Stimulated activated CD4-positive, alpha-beta T cell treated with anti-CD3 and anti-CD28 coated beads, Interleukin-2, amount 100 ng/mL, for 24 hours (primary cell): ENCODE data around the gene CPLX4.
"Not testable (repeated sequence)": the region's sequence is repeated elsewhere in the genome, so short reads cannot be mapped to it uniquely, and the experiment has no call there.

Experiments
- DNase-seq, 2 donors: peaks; one replicate each; pipeline ENCODE4 v3.0.0-alpha.2; 2020

Gene CPLX4

GRCh38 chr18:59268721-59269562, 49.5 kb downstream of the CPLX4 start:
- peak in 1 of 2 donors; percentile 72 for DNase-seq

GRCh38 chr18:59268127-59268720, 50.2 kb downstream of the CPLX4 start:
- DNase-seq, result no peak

DNA sequence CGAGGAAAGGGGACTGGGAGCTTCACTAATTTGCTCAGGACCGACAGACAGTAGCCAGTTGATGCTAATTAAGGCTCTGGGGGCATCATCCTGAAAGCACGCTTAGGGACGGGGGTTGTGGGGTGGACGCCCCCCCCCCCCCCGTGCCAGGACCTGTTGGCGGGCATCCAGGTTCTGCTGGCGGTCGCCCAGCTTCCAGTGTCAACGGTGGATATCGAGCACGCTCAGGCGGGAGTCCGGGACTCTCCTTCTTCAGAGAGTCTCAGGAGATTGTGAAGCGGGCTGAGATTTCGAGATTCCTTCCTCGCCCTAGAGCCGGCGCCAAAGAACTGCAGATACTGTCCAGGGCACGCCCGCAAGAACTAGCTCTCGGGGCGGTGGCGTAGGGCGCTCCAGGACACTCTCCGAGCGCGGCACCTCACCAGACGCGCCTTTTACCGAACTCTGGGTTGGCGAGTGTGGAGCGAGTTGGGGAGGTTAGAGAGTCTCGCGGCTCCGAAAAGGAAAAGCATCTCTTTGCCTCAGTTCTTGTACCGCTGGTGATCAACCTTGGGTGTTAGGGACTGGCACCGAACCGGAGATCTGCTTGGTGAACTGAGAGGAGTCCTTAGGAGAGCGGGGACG, 50.8 kb downstream of the CPLX4 start:
- peak in 1 of 2 donors; percentile 27 for DNase-seq

- no peak for DNase-seq
Observed at GRCh38 chr18:59266886-59267502, 51.5 kb downstream of the CPLX4 start.

DNA sequence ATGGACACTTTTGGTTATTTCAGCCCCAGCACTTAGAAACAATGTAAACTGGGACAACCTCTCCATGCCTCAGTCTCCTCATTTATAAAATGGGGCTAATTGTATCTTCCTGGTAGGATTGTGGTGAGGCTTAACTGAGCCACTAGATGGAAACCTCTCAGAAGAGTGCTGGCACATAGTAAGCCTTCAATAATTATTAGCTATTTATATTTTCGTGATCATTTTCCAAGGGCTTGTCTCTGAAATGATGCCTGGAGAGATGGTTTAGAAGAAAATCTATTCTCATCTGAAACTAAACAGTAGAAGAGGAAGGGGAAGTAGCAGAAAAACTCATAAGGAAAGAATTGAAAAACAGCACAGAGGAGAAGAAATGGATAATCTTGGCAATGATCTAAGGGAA, 52.0 kb downstream of the CPLX4 start:
- no peak for DNase-seq

DNA sequence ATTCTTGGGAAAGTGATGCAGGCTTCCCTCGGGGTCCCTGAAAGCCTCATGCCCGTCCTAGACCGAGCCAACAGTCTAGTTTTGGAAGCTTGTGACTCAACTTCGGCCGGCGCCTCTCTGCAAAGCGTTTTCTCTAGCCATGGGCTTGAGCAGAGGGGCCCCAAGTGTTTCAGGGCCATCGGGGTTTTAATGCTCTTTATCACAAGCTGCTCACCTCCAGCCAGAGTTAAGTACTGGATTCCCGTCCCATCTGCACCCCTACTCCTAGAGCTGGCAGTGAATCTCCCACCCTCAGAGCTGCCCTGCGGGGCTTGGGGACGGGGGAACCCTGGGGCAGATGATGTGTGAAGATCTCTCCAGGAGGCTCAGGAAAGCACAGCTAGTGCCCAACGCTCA, 52.5 kb downstream of the CPLX4 start:
- DNase-seq, result no peak

DNA sequence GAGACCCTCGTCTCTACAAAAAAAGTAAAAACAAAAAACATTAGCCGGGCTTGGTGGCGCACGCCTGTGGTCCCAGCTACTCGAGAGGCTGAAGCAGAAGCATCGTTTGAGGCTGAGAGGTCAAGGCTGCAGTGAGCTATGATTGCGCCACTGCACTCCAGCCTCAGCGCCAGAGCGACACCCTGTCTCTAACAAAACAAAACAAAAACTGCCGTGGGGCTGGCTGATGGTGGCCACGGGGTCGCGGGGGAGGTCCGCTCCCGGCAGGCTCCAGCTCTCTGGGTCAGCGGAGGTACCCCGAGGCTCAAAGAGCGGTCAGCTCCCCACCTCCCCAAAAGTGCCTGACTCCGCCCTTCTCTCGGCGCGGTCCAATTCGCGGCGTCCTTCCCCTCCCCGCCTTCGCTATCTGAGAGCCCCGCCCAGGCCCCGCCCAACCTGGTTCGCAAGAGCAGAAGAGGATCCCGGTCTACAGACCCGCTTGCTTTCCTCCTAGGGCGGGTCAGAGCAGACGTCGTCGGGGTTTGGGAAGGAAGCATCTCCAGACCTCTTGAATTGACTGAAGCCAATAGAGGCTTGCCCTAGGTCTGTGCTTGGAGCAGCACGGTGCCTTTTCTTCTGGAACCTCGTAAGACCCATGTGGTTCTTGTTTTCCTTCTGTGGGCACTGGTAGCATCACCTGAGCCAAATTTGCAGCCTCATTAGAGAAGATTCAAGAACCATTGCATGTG, 53.0 kb downstream of the CPLX4 start:
- peak in 1 of 2 donors; percentile 66 for DNase-seq

DNA sequence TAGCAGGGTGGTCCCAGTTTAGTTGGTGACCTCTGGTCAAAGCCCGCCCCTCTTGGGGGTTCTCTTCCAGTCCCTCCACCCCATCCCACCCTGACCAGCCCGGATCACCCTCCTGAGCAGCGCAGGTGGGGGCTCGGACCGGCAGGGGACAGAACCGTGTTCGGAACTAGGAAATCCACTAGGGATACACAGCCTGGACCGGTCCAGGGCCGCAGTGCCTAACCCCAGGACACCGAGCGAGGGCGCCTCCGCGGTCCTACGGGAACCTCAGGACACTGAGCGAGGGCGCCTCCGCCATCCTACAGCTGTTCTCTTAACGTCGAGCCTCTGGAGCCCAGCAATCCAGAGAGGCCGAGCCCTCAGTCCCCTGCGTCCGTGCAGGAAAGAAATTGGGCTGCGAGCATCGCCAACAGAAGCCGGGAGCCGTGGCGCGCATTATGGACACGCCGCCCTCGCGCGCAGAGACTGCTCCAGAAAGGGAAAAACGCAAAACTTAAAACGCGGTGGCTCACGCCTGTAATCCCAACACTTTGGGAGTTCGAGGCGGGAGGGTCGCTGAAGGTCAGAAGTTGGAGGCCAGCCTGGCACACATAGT, 53.7 kb downstream of the CPLX4 start:
- DNase-seq, result no peak

DNA sequence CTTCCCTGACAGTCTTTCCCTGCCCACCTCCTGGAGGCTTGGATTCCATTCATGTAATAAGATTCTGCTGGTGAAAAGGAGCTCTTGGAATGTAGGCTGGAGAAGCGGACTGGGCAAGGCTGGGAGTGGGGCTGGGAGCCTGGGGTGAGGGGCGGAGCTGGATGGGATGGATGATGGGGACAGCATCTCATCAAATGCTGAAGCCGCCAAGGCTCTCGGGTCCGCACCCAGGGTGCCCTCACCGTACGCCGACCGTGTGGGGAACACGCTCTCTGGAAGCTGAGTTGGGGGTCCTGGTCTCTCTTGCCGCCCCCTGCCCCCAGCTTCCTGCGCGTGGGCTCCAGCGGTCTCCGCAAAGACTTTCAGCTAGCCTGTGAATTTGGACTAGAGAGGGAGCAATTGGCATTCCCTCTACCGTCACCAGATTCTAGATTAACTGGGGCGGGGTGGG, 54.3 kb downstream of the CPLX4 start:
- DNase-seq, result no peak

GRCh38 chr18:59263661-59264060, 54.8 kb downstream of the CPLX4 start:
- no peak for DNase-seq

GRCh38 chr18:59262243-59262642, 56.2 kb downstream of the CPLX4 start:
- not testable (repeated sequence) for DNase-seq

- not testable (repeated sequence) for DNase-seq
Observed at GRCh38 chr18:59261842-59262241, 56.6 kb downstream of the CPLX4 start.

DNA sequence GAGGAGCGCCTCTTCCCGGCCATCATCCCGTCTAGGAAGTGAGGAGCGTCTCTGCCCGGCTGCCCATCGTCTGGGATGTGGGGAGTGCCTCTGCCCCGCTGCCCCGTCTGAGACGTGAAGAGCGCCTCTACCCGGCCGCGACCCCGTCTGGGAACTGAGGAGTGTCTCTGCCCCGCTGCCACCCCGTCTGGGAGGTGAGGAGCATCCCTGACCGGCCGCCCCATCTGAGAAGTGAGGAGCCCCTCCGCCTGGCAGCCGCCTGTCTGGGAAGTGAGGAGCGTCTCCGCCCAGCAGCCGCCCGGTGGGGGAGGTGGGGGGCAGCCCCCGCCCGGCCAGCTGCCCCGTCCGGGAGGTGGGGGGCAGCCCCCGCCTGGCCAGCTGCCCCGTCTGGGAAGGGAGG, 63.0 kb downstream of the CPLX4 start:
- DNase-seq, result not testable (repeated sequence)

DNA sequence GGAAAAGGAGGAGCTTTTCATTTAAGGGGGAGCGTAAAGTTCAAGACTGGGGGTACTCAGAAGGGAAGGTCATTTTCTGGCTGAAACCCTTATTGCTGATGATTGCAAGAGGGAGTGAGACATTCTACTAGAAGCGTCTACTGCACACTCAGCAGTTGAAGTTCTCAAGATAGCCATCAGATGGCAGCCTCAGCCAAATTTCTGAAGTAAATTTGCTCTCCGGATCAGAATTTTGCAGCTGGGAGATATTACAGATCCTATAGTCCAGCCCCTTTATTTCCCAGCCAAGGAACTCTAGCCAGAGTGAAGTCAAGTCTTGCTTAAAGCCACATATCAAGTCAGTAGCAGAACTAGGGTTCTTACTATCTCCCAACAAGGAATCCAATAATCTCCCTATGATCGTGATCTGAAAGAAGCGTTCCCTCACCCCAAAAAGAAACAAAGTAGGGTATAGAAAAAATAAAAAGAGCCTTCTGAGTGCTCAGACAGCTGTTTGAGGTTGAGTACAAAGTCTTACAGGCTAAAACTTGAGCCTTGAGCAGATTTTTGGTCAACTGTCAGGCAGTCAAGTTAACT, 69.2 kb downstream of the CPLX4 start:
- peak; percentile 36 to 51 for DNase-seq

DNA sequence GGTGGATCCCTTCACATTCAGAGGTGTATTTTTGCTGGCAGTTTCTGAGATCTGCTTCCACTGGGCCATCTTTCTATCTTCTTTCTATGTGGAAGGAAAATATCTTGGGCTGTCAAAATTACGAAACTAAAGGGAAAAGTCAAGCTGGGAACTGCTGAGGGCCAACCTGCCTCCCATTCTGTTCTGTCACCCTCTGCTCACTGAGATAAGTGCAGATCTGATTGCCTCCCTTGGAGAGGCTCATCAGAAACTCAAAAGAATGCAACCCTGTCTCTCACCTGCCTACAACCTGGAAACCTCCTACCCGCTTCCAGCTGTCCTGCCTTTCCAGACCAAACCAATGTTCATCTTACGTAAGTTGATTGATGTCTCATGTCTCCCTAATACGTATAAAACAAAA, 71.7 kb downstream of the CPLX4 start:
- no peak for DNase-seq
